Keratinocyte (primary cell): ENCODE results near the gene KRTAP3-3. TPM values are rescaled to one million over a fixed set of nuclear protein-coding genes. Genes with fewer than 3 reads are reported as not detected.

Source experiments
- DNase-seq: peaks from one replicate; pipeline ENCODE4 v3.0.0-alpha.2; 2011; ENCODE audit warnings: low read depth, missing footprints, low spot score
- FAIRE-seq: peaks from 2 replicates; lab custom pipeline; 2011; peaks lifted over from hg19 to GRCh38; lab: Jason Lieb, UNC
- H2AFZ ChIP-seq: 2 replicates; pipeline ENCODE4 v1.6.0; 2012; ENCODE audit warnings: low read length, control low read depth, inconsistent platforms; ENCODE audit not compliant: control insufficient read depth
- H3K27ac ChIP-seq: 2 replicates; pipeline ENCODE4 v1.5.1; 2011; ENCODE audit warnings: low read length; ENCODE audit not compliant: control insufficient read depth, insufficient read depth
- H3K27me3 ChIP-seq: 3 replicates; pipeline ENCODE4 v1.6.0; 2011; ENCODE audit warnings: low read length; ENCODE audit not compliant: control insufficient read depth, insufficient read depth; ENCODE audit errors: extremely low read depth
- H3K36me3 ChIP-seq, 2 experiments: 2 replicates in 1 of 2; 3 replicates in 1 of 2; pipeline ENCODE4 v1.5.1; 2011; ENCODE audit warnings: low read length in 2 of 2, mild to moderate bottlenecking in 1 of 2; ENCODE audit not compliant: control insufficient read depth in 2 of 2, insufficient read depth in 2 of 2; ENCODE audit errors: extremely low read depth in 1 of 2
- H3K4me1 ChIP-seq: 3 replicates; pipeline ENCODE4 v1.5.1; 2011; ENCODE audit warnings: low read length; ENCODE audit not compliant: control insufficient read depth, insufficient read depth; ENCODE audit errors: extremely low read depth
- H3K4me2 ChIP-seq: 3 replicates; pipeline ENCODE4 v1.6.0; 2011; ENCODE audit warnings: low read depth, low read length; ENCODE audit not compliant: control insufficient read depth, insufficient read depth; ENCODE audit errors: extremely low read depth
- H3K4me3 ChIP-seq, 3 experiments: fragments of 200-600 bp in 1 of 3; sonication (generic) in 1 of 3; 2 replicates in 2 of 3; 3 replicates in 1 of 3; pipeline ENCODE4 v1.5.1; 2011 to 2016; ENCODE audit warnings: low read length in 3 of 3, mild to moderate bottlenecking in 3 of 3, control low read depth in 2 of 3, inconsistent platforms in 1 of 3, low read depth in 1 of 3, mixed read lengths in 1 of 3, mixed run types in 1 of 3, moderate library complexity in 1 of 3; ENCODE audit not compliant: control insufficient read depth in 2 of 3, insufficient read depth in 2 of 3; ENCODE audit errors: extremely low read depth in 1 of 3
- H3K79me2 ChIP-seq: 2 replicates; pipeline ENCODE4 v1.6.0; 2012; ENCODE audit warnings: low read length; ENCODE audit not compliant: control insufficient read depth, insufficient read depth
- H3K9ac ChIP-seq: 3 replicates; pipeline ENCODE4 v1.6.0; 2011; ENCODE audit warnings: low read length; ENCODE audit not compliant: control insufficient read depth, insufficient read depth; ENCODE audit errors: extremely low read depth
- H3K9me1 ChIP-seq: 3 replicates; pipeline ENCODE4 v1.6.0; 2011; ENCODE audit warnings: low read length; ENCODE audit not compliant: control insufficient read depth, insufficient read depth; ENCODE audit errors: extremely low read depth
- H3K9me3 ChIP-seq: 2 replicates; pipeline ENCODE4 v1.5.1; 2012; ENCODE audit warnings: low read depth, low read length; ENCODE audit not compliant: control insufficient read depth
- H4K20me1 ChIP-seq: 3 replicates; pipeline ENCODE4 v1.6.0; 2011; ENCODE audit warnings: low read length; ENCODE audit not compliant: control insufficient read depth, insufficient read depth; ENCODE audit errors: extremely low read depth
- EZH2 ChIP-seq: IDR thresholded peaks from one replicate; pipeline ENCODE4 v1.6.1; 2012; ENCODE audit warnings: inconsistent platforms, mild to moderate bottlenecking, low read length, moderate library complexity
- dilution Hi-C: fragments of 300-500 bp; cut with MboI; formaldehyde crosslinking; loops from one replicate; pipeline ENCODE4 v1.7.0; 2020; ENCODE audit warnings: low sequenced_read_pairs; ENCODE audit not compliant: extremely low pct_ligation_motif_present
- polyA plus RNA-seq, 5 experiments: library from polyadenylated mRNA; depleted of rRNA in 3 of 5; stranded (reverse) in 3 of 5; stranded (forward) in 1 of 5; unstranded in 1 of 5; fragments of >200 nt; gene quantifications; 1 replicate in 1 of 5; 2 replicates in 3 of 5; 3 replicates in 1 of 5; pipeline versions ENCODE4 v1.2.1 to v1.2.3, GENCODE V29; 2011 to 2012; ENCODE audit warnings: missing spikeins in 2 of 5, low read depth in 1 of 5, low replicate concordance in 1 of 5
- TF ChIP-seq, protein P1 (sequence below), 3 experiments: IDR thresholded peaks in 1 of 3; conservative IDR thresholded peaks in 1 of 3; optimal IDR thresholded peaks in 1 of 3; 2 replicates in 2 of 3; 3 replicates in 1 of 3; pipeline versions ENCODE3 to v1.5.1; 2011; ENCODE audit warnings: low read length in 3 of 3, mild to moderate bottlenecking in 3 of 3, moderate library complexity in 2 of 3, control low read depth in 1 of 3, inconsistent platforms in 1 of 3; ENCODE audit not compliant: insufficient read depth in 2 of 3; ENCODE audit errors: extremely low read depth in 1 of 3

The KRTAP3-3 gene
- polyA plus RNA-seq, 1 donor (not counting 4 experiments of a cell fraction or from before 2014, with no cell fraction given), result not detected

DNA sequence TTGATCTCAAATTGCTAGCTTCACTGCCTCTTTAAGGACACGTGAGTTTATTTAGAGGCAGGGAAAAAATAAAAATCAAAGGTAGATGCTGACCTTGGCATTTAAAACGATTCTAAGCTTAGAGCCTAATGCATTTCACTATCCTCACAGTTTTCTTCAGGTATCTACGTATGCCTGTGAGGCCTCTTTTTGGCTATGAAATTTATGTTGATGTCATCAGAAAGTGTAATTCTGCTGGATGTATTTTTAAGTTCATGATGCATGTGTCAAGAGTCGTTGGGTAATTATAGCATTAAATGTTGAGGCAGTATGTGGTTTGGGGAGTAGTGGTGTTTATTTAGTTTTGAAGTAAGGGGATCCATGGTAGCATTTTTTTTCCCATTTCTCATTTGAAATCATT, 10.0 kb upstream of the KRTAP3-3 start:
- no peaks in the 10 kb centered on the region for H3K79me2 ChIP-seq
- H3K4me1 ChIP-seq, result peaks cover 9% of the 10 kb centered on the region
- H3K4me3 ChIP-seq, result no peak overlapping the region
- H3K36me3 ChIP-seq, result no peaks in the 10 kb centered on the region
- no peak overlapping the region for H2AFZ ChIP-seq
- DNase-seq (no peak), FAIRE-seq (no peak)
- H3K27me3 ChIP-seq, result no peaks in the 10 kb centered on the region
- no peak overlapping the region for H3K27ac ChIP-seq
- no peaks in the 10 kb centered on the region for H3K9me3 ChIP-seq
- no peak overlapping the region for H3K9ac ChIP-seq
- H3K9me1 ChIP-seq, result no peaks in the 10 kb centered on the region
- dilution Hi-C loops, result no loop called here
- no peak overlapping the region for H3K4me2 ChIP-seq
- H4K20me1 ChIP-seq, result no peaks in the 10 kb centered on the region
- TF ChIP-seq, protein P1, sequence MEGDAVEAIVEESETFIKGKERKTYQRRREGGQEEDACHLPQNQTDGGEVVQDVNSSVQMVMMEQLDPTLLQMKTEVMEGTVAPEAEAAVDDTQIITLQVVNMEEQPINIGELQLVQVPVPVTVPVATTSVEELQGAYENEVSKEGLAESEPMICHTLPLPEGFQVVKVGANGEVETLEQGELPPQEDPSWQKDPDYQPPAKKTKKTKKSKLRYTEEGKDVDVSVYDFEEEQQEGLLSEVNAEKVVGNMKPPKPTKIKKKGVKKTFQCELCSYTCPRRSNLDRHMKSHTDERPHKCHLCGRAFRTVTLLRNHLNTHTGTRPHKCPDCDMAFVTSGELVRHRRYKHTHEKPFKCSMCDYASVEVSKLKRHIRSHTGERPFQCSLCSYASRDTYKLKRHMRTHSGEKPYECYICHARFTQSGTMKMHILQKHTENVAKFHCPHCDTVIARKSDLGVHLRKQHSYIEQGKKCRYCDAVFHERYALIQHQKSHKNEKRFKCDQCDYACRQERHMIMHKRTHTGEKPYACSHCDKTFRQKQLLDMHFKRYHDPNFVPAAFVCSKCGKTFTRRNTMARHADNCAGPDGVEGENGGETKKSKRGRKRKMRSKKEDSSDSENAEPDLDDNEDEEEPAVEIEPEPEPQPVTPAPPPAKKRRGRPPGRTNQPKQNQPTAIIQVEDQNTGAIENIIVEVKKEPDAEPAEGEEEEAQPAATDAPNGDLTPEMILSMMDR (optimal IDR thresholded peaks at IDR 0.05 in 1 of 3, IDR thresholded peaks at IDR 0.05 in 1 of 3, conservative IDR thresholded peaks at IDR 0.05 in 1 of 3; ENCODE audit: extremely low read depth in 1 of 3, insufficient read depth in 2 of 3, low read length in 3 of 3), result no peak
- TF ChIP-seq EZH2, result no peak

DNA sequence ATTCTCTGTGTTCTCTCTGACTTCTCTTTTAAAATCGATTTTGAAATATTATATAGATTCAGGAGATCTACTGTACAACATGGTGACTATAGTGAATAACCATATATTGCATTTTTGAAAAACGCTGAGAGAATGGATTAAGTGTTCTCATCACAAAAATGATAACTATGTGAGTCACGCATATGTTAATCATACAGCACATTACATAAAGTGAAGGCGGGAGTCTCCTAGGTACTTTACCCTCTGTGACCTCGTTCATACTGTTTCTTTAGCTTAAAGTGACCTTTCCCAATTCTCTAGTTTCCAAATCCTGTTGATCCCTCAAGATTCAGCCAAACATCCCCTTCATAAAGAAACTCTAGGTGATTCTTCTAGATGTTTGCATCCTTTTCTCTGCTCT, 8.8 kb upstream of the KRTAP3-3 start:
- dilution Hi-C loops, result no loop called here
- H3K4me3 ChIP-seq, result no peak overlapping the region
- H3K4me2 ChIP-seq, result no peak overlapping the region
- H3K79me2 ChIP-seq, result no peaks in the 10 kb centered on the region
- peak overlapping the region; percentile 6 for H3K27ac ChIP-seq
- H4K20me1 ChIP-seq, result no peaks in the 10 kb centered on the region
- TF ChIP-seq, protein P1 (optimal IDR thresholded peaks at IDR 0.05 in 1 of 3, IDR thresholded peaks at IDR 0.05 in 1 of 3, conservative IDR thresholded peaks at IDR 0.05 in 1 of 3; ENCODE audit: extremely low read depth in 1 of 3, insufficient read depth in 2 of 3, low read length in 3 of 3), result no peak
- H3K4me1 ChIP-seq, result peaks cover 9% of the 10 kb centered on the region
- H3K9me1 ChIP-seq, result no peaks in the 10 kb centered on the region
- H3K9ac ChIP-seq, result no peak overlapping the region
- no peaks in the 10 kb centered on the region for H3K9me3 ChIP-seq
- FAIRE-seq (peak; percentile 93), DNase-seq (no peak)
- no peaks in the 10 kb centered on the region for H3K36me3 ChIP-seq
- no peaks in the 10 kb centered on the region for H3K27me3 ChIP-seq
- H2AFZ ChIP-seq, result no peak overlapping the region
